ENCODE measurements around the gene KLK13. TPM values are rescaled to one million over a fixed set of nuclear protein-coding genes. Genes with fewer than 3 reads are reported as not detected.

The KLK13 gene
- polyA plus RNA-seq, 6 donors from 2014 or later: not detected

Other genes with a start within 250 kb of the KLK13 start
- 1 to 10 TPM; 1.2 to 6.7 (median 2.0) TPM for gene KLK1, start 241.3 kb downstream of the KLK13 start, polyA plus RNA-seq (ENCODE audit: low read depth in 6 of 6)
- gene KLK15, start 231.5 kb downstream of the KLK13 start, polyA plus RNA-seq (ENCODE audit: low read depth in 6 of 6): not detected
- not detected for gene KLK3, start 210.2 kb downstream of the KLK13 start, polyA plus RNA-seq (ENCODE audit: low read depth in 6 of 6)
- under 1 TPM in 2 of 6 donors, not detected in 4; 0.36 to 0.47 TPM for gene KLK2, start 191.7 kb downstream of the KLK13 start, polyA plus RNA-seq (ENCODE audit: low read depth in 6 of 6)
- gene KLK4, start 153.7 kb downstream of the KLK13 start, polyA plus RNA-seq (ENCODE audit: low read depth in 6 of 6): under 1 TPM in 1 of 6 donors, not detected in 5; 0.56 TPM
- not detected for gene KLK5, start 112.1 kb downstream of the KLK13 start, polyA plus RNA-seq (ENCODE audit: low read depth in 6 of 6)
- gene KLK6, start 95.5 kb downstream of the KLK13 start, polyA plus RNA-seq (ENCODE audit: low read depth in 6 of 6): not detected
- gene KLK7, start 81.2 kb downstream of the KLK13 start, polyA plus RNA-seq (ENCODE audit: low read depth in 6 of 6): not detected
- gene KLK8, start 63.5 kb downstream of the KLK13 start, polyA plus RNA-seq (ENCODE audit: low read depth in 6 of 6): not detected
- gene KLK10, start 45.4 kb downstream of the KLK13 start, polyA plus RNA-seq (ENCODE audit: low read depth in 6 of 6): not detected
- not detected for gene KLK11, start 38.5 kb downstream of the KLK13 start, polyA plus RNA-seq (ENCODE audit: low read depth in 6 of 6)
- gene KLK12, start 30.1 kb downstream of the KLK13 start, polyA plus RNA-seq (ENCODE audit: low read depth in 6 of 6): not detected
- under 1 TPM in 1 of 6 donors, not detected in 5; 0.49 TPM for gene KLK14, start 17.8 kb upstream of the KLK13 start, polyA plus RNA-seq (ENCODE audit: low read depth in 6 of 6)
- 1 to 10 TPM; 1.8 to 5.6 (median 4.2) TPM for gene CTU1, start 43.3 kb upstream of the KLK13 start, polyA plus RNA-seq (ENCODE audit: low read depth in 6 of 6)
- gene SIGLEC9, start 59.8 kb upstream of the KLK13 start, polyA plus RNA-seq (ENCODE audit: low read depth in 6 of 6): 1 to 10 TPM in 1 of 6 donors, under 1 TPM in 1, not detected in 4; 0.25 to 1.3 TPM
- gene SIGLEC7, start 77.2 kb upstream of the KLK13 start, polyA plus RNA-seq (ENCODE audit: low read depth in 6 of 6): under 1 TPM in 3 of 6 donors, not detected in 3; 0.22 to 0.32 (median 0.23) TPM
- gene CD33, start 160.0 kb upstream of the KLK13 start, polyA plus RNA-seq (ENCODE audit: low read depth in 6 of 6): 1 to 10 TPM in 1 of 6 donors, under 1 TPM in 3, not detected in 2; 0.60 to 3.6 (median 0.85) TPM
- not detected for gene SIGLECL1, start 186.0 kb upstream of the KLK13 start, polyA plus RNA-seq (ENCODE audit: low read depth in 6 of 6)
- gene IGLON5, start 246.6 kb upstream of the KLK13 start, polyA plus RNA-seq (ENCODE audit: low read depth in 6 of 6): not detected

Data from naive B cell (primary cell).